Liver (tissue), 9 donors: ENCODE results near the gene PRRG4. TPM values are rescaled to one million over a fixed set of nuclear protein-coding genes. Genes with fewer than 3 reads are reported as not detected.

Source experiments
- DNase-seq: peaks from one replicate; pipeline ENCODE4 v3.0.0-alpha.2; 2017; ENCODE audit warnings: low spot score
- H3K27ac ChIP-seq, 2 donors: one replicate each; pipeline ENCODE4 v1.7.0; 2013; ENCODE audit warnings: inconsistent platforms in 2 of 2, low read length in 2 of 2, control low read depth in 1 of 2, low read depth in 1 of 2, mild to moderate bottlenecking in 1 of 2
- H3K27me3 ChIP-seq, 4 donors: one replicate each; pipeline versions ENCODE4 v1.6.1 to v1.7.0; 2013; ENCODE audit warnings: low read length in 3 of 4, inconsistent platforms in 1 of 4, mild to moderate bottlenecking in 1 of 4, moderate library complexity in 1 of 4; ENCODE audit not compliant: control insufficient read depth in 4 of 4, insufficient read depth in 4 of 4
- H3K36me3 ChIP-seq, 4 donors: one replicate each; pipeline versions ENCODE4 v1.6.1 to v1.7.0; 2013; ENCODE audit warnings: low read length in 3 of 4, mild to moderate bottlenecking in 3 of 4, low read depth in 1 of 4, moderate library complexity in 1 of 4; ENCODE audit not compliant: control insufficient read depth in 4 of 4, insufficient read depth in 3 of 4
- H3K4me1 ChIP-seq, 4 donors: one replicate each; pipeline versions ENCODE4 v1.6.1 to v1.7.0; 2013; ENCODE audit warnings: low read length in 3 of 4, mild to moderate bottlenecking in 3 of 4, moderate library complexity in 1 of 4; ENCODE audit not compliant: control insufficient read depth in 4 of 4, insufficient read depth in 4 of 4
- H3K4me3 ChIP-seq, 3 donors: one replicate each; pipeline versions ENCODE4 v1.6.1 to v1.7.0; 2013; ENCODE audit warnings: low read length in 3 of 3, control low read depth in 1 of 3, low read depth in 1 of 3, mild to moderate bottlenecking in 1 of 3
- H3K9ac ChIP-seq, 2 donors: one replicate each; pipeline ENCODE4 v1.7.0; 2013; ENCODE audit warnings: low read length in 2 of 2, mild to moderate bottlenecking in 2 of 2, moderate library complexity in 2 of 2, control low read depth in 1 of 2, low read depth in 1 of 2
- H3K9me3 ChIP-seq, 4 donors: one replicate each; pipeline versions ENCODE4 v1.6.1 to v1.7.0; 2013; ENCODE audit warnings: low read length in 3 of 4; ENCODE audit not compliant: control insufficient read depth in 4 of 4
- FOXA2 ChIP-seq: IDR thresholded peaks from 2 replicates; pipeline ENCODE4 v1.6.1; 2016; ENCODE audit warnings: antibody characterized with exemption
- GABPA ChIP-seq, 2 donors: IDR thresholded peaks in 1 of 2; conservative IDR thresholded peaks in 1 of 2; 2 replicates each; pipeline ENCODE4 v1.6.1; 2016; ENCODE audit warnings: antibody characterized with exemption in 2 of 2, mild to moderate bottlenecking in 1 of 2, moderate library complexity in 1 of 2
- HNF4A ChIP-seq, 2 donors: conservative IDR thresholded peaks; 2 replicates each; pipeline ENCODE4 v1.6.1; 2016; ENCODE audit warnings: antibody characterized with exemption in 2 of 2, mild to moderate bottlenecking in 2 of 2
- JUND ChIP-seq, 2 donors: IDR thresholded peaks; 2 replicates each; pipeline ENCODE4 v1.6.1; 2016; ENCODE audit warnings: antibody characterized with exemption in 2 of 2
- MAX ChIP-seq: IDR thresholded peaks from 2 replicates; pipeline ENCODE4 v1.6.1; 2016; ENCODE audit warnings: antibody characterized with exemption
- RAD21 ChIP-seq, 2 donors: IDR thresholded peaks; 2 replicates each; pipeline ENCODE4 v1.6.1; 2016; ENCODE audit warnings: antibody characterized with exemption in 2 of 2, mild to moderate bottlenecking in 2 of 2
- RXRA ChIP-seq, 2 donors: IDR thresholded peaks; 2 replicates each; pipeline ENCODE4 v1.6.1; 2017 to 2018; ENCODE audit warnings: antibody characterized with exemption in 2 of 2, mild to moderate bottlenecking in 1 of 2
- SP1 ChIP-seq: IDR thresholded peaks from 2 replicates; pipeline ENCODE4 v1.6.1; 2018; ENCODE audit warnings: antibody characterized with exemption, mild to moderate bottlenecking
- TAF1 ChIP-seq: conservative IDR thresholded peaks from 2 replicates; pipeline ENCODE4 v1.6.1; 2016; ENCODE audit warnings: antibody characterized with exemption, mild to moderate bottlenecking
- YY1 ChIP-seq: IDR thresholded peaks from 2 replicates; pipeline ENCODE4 v1.6.1; 2016; ENCODE audit warnings: antibody characterized with exemption, mild to moderate bottlenecking
- WGBS: extraction: QIAGEN DNeasy Blood & Tissue Kit; methylation state at CpG from one replicate; pipeline ENCODE4 v1.1.7; 2013; 5-methylcytosine and 5-hydroxymethylcytosine counted together
- polyA plus RNA-seq, 2 donors: library from polyadenylated mRNA; stranded (reverse) in 1 of 2; unstranded in 1 of 2; fragments of 200-250 nt in 1 of 2; fragments of >200 nt in 1 of 2; fragmentation: Nextera tagmentation in 1 of 2; extraction: Ambion mirVana in 1 of 2; gene quantifications; one replicate each; pipeline versions ENCODE4 v1.2.1 to v1.2.3, GENCODE V29; 2013 to 2015
- total RNA-seq, 2 donors: library from RNA; depleted of rRNA; stranded (reverse); fragments of >200 nt; gene quantifications; one replicate each; pipeline ENCODE4 v1.2.3, GENCODE V29; 2014
- TF ChIP-seq, protein P1 (sequence below): IDR thresholded peaks from 2 replicates; pipeline ENCODE4 v1.6.1; 2016; ENCODE audit warnings: antibody characterized with exemption, mild to moderate bottlenecking
- TF ChIP-seq, protein P2 (sequence below): fragments of 150-350 bp; IDR thresholded peaks from 2 replicates; pipeline ENCODE4 v1.5.1; 2017; ENCODE audit warnings: improper control_type of control experiment, low read depth, low read length; ENCODE audit not compliant: missing input control
- TF ChIP-seq, protein P3 (sequence below): IDR thresholded peaks from 2 replicates; pipeline ENCODE4 v1.6.1; 2016; ENCODE audit warnings: antibody characterized with exemption
- donor health status: healthy.
- donor health status: healthy.
- donor health status: healthy.
- donor health status: healthy.
- donor health status: healthy.

The PRRG4 gene
- total and polyA plus RNA-seq, 4 donors: 3.4 to 12.0 (median 5.9) TPM

DNA sequence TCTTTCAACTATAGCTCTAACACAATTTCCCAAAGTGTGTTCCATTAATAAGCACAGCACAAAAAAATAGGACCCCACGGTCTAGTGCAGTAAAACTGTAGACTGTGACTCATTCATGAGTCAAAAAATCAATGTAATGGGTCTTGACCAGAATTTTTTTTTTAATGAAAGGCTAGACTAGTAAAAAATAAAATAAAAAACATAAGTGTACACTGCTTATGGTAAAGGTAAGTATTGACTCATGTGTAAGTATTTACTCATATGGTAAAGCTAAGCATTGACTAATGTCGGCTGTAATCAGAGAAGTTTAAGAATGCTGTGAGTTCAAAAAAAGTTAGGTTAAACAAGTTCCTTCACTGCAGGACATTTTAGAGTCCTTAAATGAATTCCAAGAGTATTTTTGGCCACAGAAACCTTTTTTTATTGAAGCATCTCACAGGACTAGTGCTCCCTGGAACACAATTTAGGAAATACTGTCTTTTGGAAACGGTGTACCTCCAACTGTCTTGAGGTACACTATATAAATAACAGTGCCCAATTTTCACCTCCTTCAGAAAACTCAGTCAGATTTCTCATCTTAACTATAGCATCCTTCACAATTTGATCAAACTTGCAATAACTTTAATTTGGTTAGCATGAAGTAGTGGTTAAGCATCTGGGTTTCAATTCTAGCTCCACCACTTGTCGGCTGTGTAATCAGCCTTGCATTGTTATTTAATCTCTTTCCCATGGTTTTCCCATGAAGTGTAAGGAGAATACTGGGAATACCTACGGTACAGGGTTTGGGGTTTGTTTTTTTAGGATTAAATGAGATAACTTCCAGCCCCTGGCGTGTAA is 37.4 kb upstream of the PRRG4 start:
- WGBS: 42% methylated on average over 6 of the region's 6 CpGs

More for the DNA sequence above, 37.4 kb upstream of the PRRG4 start:
- Histone ChIP-seq H3K27me3 (no peaks in the 10 kb centered on the region), H3K27ac (no peak overlapping the region), H3K4me3 (peak overlapping the region in 1 of 3 donors; percentile 41), H3K36me3 (peaks cover 0 to 3% (median under 1%) of the 10 kb centered on the region in 4 donors), H3K4me1 (peaks cover 0 to 5% (median 1%) of the 10 kb centered on the region in 4 donors), H3K9me3 (no peaks in the 10 kb centered on the region), H3K9ac (peak overlapping the region in 1 of 2 donors; percentile 37)
- DNase-seq: no peak
- TF ChIP-seq TAF1: no peak
- no peak for TF ChIP-seq JUND (IDR thresholded peaks at IDR 0.05)
- TF ChIP-seq, protein P1, sequence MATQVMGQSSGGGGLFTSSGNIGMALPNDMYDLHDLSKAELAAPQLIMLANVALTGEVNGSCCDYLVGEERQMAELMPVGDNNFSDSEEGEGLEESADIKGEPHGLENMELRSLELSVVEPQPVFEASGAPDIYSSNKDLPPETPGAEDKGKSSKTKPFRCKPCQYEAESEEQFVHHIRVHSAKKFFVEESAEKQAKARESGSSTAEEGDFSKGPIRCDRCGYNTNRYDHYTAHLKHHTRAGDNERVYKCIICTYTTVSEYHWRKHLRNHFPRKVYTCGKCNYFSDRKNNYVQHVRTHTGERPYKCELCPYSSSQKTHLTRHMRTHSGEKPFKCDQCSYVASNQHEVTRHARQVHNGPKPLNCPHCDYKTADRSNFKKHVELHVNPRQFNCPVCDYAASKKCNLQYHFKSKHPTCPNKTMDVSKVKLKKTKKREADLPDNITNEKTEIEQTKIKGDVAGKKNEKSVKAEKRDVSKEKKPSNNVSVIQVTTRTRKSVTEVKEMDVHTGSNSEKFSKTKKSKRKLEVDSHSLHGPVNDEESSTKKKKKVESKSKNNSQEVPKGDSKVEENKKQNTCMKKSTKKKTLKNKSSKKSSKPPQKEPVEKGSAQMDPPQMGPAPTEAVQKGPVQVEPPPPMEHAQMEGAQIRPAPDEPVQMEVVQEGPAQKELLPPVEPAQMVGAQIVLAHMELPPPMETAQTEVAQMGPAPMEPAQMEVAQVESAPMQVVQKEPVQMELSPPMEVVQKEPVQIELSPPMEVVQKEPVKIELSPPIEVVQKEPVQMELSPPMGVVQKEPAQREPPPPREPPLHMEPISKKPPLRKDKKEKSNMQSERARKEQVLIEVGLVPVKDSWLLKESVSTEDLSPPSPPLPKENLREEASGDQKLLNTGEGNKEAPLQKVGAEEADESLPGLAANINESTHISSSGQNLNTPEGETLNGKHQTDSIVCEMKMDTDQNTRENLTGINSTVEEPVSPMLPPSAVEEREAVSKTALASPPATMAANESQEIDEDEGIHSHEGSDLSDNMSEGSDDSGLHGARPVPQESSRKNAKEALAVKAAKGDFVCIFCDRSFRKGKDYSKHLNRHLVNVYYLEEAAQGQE: no peak
- no peak for TF ChIP-seq GABPA (IDR thresholded peaks at IDR 0.05 in 1 of 2, conservative IDR thresholded peaks at IDR 0.05 in 1 of 2)
- no peak for TF ChIP-seq HNF4A (conservative IDR thresholded peaks at IDR 0.05)
- no peak for TF ChIP-seq RAD21 (IDR thresholded peaks at IDR 0.05)
- TF ChIP-seq RXRA (IDR thresholded peaks at IDR 0.05): no peak
- TF ChIP-seq YY1: no peak
- TF ChIP-seq FOXA2: no peak
- TF ChIP-seq MAX: no peak
- TF ChIP-seq SP1: no peak
- TF ChIP-seq, protein P2, sequence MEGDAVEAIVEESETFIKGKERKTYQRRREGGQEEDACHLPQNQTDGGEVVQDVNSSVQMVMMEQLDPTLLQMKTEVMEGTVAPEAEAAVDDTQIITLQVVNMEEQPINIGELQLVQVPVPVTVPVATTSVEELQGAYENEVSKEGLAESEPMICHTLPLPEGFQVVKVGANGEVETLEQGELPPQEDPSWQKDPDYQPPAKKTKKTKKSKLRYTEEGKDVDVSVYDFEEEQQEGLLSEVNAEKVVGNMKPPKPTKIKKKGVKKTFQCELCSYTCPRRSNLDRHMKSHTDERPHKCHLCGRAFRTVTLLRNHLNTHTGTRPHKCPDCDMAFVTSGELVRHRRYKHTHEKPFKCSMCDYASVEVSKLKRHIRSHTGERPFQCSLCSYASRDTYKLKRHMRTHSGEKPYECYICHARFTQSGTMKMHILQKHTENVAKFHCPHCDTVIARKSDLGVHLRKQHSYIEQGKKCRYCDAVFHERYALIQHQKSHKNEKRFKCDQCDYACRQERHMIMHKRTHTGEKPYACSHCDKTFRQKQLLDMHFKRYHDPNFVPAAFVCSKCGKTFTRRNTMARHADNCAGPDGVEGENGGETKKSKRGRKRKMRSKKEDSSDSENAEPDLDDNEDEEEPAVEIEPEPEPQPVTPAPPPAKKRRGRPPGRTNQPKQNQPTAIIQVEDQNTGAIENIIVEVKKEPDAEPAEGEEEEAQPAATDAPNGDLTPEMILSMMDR: no peak
- TF ChIP-seq, protein P3, sequence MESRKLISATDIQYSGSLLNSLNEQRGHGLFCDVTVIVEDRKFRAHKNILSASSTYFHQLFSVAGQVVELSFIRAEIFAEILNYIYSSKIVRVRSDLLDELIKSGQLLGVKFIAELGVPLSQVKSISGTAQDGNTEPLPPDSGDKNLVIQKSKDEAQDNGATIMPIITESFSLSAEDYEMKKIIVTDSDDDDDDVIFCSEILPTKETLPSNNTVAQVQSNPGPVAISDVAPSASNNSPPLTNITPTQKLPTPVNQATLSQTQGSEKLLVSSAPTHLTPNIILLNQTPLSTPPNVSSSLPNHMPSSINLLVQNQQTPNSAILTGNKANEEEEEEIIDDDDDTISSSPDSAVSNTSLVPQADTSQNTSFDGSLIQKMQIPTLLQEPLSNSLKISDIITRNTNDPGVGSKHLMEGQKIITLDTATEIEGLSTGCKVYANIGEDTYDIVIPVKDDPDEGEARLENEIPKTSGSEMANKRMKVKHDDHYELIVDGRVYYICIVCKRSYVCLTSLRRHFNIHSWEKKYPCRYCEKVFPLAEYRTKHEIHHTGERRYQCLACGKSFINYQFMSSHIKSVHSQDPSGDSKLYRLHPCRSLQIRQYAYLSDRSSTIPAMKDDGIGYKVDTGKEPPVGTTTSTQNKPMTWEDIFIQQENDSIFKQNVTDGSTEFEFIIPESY: no peak
